Upper lobe of left lung (tissue), 4 donors: ENCODE data around the gene PRAMEF5.
"Not testable (repeated sequence)": the region's sequence is repeated elsewhere in the genome, so short reads cannot be mapped to it uniquely, and the experiment has no call there.

ENCODE experiments used
- CTCF ChIP-seq, 6 experiments: fragments of 450-650 bp in 4 of 6; fragments of 200-600 bp in 2 of 6; sonication (generic) in 2 of 6; IDR thresholded peaks; one replicate each; pipeline ENCODE4 v1.5.1; 2016 to 2019; ENCODE audit warnings: antibody characterized with exemption in 6 of 6
- EP300 ChIP-seq, 4 donors: sonication (generic); formaldehyde crosslinking; IDR thresholded peaks; one replicate each; pipeline ENCODE4 v1.5.1; 2017; ENCODE audit warnings: antibody characterized with exemption in 4 of 4, control low read depth in 2 of 4
- POLR2AphosphoS5 ChIP-seq, 2 donors: sonication (generic); formaldehyde crosslinking; IDR thresholded peaks; one replicate each; pipeline ENCODE4 v1.5.1; 2017; ENCODE audit warnings: antibody characterized with exemption in 2 of 2

DNA sequence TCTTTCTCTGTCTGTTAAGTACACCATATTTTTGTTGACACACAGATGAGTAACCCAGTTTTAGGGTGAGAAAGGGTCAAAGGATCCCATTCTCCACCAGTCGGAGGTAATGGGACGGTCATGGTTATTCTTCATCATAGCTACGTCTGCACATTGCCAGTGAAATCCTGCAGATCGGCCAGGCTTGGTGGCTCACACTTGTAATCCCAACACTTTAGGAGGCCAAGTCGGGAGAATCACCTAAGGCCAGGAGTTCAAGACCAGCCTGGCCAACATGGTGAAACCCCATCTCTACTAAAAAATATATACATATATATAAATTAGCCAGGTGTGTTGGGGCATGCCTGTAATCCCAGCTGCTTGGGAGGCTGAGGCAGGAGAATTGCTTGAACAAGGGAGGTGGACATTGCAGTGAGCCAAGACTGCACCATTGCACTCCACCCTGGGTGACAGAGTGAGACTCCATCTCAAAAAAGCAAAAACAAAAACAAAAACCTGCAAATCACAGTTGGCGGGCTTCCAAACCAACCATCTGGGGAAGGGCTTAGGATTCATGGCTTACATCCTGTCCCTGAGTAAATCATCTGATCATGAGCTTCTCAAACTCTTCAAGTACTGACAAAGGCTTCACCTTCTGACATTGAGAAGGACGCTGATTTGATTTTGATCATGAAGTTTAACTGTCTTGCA lies 22.8 kb upstream of the PRAMEF5 start:
- not testable (repeated sequence) for TF ChIP-seq CTCF, POLR2AphosphoS5, EP300 (IDR thresholded peaks at IDR 0.05)
